C1 segment of cervical spinal cord (tissue), 14 donors: ENCODE data around the gene ACAP3.
A peak's percentile ranks its signal among the peaks of the same experiment; 100 is the strongest.
"Not testable (repeated sequence)": the region's sequence is repeated elsewhere in the genome, so short reads cannot be mapped to it uniquely, and the experiment has no call there.

Experiments
- DNase-seq, 14 donors: peaks; one replicate each; lab custom pipeline; 2025; lab: John Stamatoyannopoulos, UW

ACAP3 gene

DNA sequence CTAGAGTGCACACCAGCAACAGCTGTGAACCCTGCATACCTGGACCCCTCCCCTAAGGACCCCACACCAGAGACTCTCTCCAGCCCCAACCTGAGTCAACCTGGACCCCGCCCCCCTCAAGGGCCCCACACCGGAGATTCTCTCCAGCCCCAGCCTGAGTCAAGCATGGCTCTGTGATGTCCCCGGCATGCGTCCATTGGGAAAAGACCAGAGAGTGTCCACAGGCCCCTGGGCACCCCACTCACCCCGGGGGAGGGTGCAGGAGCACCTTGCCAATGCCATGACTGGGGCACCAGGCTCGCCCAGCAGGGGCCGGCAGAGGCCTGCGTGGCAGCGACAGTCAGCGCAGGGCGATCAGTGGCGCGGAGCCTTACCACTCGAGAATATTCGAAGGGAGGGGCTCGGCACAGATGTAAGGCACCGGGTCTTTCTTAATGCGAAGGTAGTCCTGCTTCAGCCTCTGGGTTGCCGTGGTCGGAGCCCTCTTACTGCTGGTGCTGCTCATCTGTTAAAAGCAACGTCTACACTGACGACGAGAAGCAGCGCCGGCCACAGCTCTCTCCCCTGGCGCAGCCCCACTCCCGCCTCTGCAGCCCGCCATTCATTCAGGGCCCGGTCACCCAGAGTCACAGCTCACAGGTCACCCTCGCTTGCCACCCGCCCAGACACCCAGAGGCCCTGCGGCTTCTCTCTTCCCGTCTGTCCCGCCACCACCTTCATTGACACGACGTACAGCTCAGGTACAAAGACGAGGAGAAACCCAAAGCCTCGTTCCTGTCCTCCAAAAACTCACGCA is 40.0 kb downstream of the ACAP3 start:
- no peak for DNase-seq

DNA sequence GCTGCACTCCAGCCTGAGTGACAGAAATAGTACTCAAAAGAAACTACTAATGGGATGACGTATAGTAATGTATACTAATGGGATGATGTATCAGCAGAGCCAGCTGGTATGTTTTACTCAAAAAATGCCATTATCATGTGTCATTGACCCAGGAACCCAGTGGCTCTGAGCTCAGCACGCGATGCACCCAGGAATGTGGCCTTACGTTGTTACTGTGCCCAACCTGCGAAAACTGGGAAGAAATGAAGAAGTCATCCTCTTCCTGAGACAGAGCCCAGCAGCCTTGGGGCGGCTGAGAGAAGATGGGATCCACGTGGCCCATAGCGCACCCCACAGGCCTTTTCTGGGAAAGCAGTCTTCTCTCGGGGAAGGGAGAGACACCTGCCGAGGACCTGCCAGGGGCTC is 42.9 kb downstream of the ACAP3 start:
- no peak for DNase-seq

GRCh38 chr1:1264026-1264425 is 43.7 kb downstream of the ACAP3 start:
- DNase-seq, result no peak

DNA sequence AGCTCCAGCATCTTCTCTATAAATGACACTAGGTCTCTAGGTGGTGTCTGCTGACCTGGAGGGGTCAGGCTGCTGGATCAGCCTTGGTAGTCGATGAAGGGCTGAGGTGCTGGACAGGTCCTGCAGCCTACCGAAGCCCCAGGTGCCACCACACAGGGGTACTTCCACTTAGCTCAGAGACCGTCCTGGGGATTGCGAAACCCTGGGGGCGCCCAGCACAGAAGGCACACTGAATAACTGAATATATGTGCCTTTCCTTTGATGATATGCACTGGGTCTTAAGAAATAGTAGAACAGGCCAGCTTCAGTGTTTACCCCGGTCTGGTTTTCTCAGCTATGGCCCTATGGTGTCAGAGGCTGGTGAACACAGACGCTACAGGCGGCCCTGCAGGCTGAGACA is 45.0 kb downstream of the ACAP3 start:
- no peak for DNase-seq

DNA sequence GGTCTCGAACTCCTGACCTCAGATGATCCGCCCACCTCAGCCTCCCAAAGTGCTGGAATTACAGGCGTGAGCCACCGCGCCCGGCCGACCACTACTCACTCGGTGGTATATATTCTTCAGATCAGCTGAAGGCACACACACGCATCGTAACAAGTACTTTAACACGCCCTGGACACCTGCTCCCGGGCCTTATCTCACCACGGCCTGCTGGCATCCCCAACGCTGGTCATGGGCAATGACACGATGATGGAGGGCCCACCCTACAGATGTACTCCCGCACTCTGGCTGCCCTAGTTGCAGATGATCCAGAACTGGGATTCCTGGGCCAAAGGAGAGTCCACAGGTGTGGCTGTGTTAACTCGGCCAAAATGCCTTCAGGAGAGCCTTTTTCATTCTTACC is 45.7 kb downstream of the ACAP3 start:
- DNase-seq, result no peak

GRCh38 chr1:1260843-1261560 is 46.7 kb downstream of the ACAP3 start:
- no peak for DNase-seq

- DNase-seq, result peak in 3 of 14 donors; percentile 9 to 20 (median 16)
Measured at GRCh38 chr1:1259951-1260600, 47.7 kb downstream of the ACAP3 start.

GRCh38 chr1:1259540-1259939 is 48.2 kb downstream of the ACAP3 start:
- no peak for DNase-seq

- no peak for DNase-seq
Measured at GRCh38 chr1:1259119-1259488, 48.6 kb downstream of the ACAP3 start.

DNA sequence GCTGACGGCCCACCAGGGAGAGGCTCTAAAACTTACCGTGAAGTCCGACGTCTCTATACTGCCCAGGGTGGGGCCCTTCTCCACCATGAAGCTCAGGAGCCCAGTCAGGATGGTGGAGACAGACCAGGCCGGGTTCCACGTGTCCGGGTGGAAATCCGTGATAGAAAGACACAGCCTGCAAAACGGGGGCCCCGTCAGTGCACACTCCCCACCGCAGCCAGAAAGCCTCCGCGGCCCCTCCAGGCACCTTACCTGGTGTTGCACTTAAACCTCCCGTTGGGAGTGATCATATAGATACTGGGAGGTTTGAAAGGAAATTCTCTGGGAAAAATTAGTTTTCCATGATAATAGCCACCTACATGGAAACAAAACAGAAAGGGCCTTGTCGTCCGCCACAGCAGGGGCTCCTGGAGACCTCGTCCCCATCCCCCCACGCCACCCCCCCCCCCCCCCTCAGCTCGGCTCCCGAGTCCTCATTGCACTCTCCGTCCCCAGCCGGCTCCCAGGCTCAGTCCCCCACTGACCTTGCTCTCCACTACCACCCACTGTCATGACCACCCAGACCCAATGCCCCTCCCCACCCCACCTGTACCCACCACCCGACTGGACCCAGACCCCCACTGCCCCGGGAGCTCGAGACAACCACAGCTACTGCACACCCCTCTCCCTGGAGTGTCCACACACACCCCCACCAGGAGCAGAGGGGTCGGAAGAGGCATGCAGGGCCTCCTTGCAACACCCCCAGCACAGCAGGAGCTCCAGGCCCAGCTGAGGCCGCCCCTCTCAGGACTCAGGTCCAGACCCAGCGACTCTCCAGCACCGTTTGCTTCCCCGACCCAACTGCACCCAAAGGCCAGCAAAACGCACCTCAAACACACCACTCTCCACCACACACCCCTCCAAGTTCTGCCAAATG is 50.5 kb downstream of the ACAP3 start:
- DNase-seq, result no peak

DNA sequence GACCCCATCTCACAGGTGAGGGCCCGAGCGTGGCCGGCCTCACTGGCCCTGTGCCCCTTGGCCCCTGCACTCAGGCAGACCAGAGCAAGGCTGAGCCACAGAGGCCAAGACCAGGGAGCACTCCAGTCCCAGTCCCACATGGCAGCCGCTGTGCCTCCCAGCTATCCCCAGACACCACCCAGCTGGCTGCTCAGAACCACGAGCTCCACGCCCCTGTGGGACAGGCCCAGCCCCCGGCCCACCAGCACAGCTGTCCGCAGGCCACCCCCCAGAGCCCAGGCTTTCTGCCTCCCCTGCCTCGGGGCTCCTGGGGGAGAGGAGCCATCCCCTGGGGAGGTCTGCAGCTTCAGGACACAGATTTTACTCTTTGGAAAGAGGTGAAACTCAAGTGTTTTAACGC is 52.1 kb downstream of the ACAP3 start:
- DNase-seq, result no peak

DNA sequence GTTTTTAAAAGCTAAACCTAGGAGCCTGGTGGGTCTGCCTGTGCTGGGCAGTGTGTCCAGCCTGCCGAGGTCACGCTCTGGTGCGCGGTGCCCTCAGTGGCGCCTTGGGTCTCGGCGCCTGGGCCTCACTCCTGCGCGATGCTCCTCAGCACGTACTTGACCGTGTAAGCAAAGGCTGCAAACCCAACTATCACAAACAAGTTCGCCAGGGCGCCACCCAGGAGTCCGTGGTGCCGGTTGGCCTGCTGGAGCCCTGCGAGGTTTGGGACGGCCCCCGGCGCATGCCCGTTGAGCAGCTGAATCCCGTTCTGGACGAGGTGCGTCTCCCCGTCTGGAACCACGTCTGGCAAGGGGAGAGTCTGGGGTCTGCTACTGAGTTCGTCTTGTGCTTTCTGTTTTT is 52.7 kb downstream of the ACAP3 start:
- DNase-seq, result no peak

DNA sequence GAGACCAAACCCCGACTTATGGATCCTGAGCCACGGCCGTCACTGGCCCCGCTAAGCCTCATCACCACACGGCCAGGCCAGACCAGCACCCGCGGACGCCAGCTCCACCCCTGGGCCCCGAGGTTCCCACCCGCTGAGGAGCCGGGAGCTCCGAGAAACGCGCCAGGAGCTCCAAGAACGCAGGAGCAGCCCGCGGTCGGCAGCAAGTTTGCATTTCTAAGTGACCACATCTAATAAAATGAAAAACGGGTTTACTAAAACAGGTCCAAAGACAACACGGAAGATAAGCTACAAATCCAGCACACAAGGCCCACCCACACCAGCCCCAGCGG is 53.1 kb downstream of the ACAP3 start:
- DNase-seq, result no peak

GRCh38 chr1:1253972-1254666 is 53.6 kb downstream of the ACAP3 start:
- no peak for DNase-seq

- DNase-seq, result no peak
Measured at GRCh38 chr1:1253314-1253713, 54.4 kb downstream of the ACAP3 start.

DNA sequence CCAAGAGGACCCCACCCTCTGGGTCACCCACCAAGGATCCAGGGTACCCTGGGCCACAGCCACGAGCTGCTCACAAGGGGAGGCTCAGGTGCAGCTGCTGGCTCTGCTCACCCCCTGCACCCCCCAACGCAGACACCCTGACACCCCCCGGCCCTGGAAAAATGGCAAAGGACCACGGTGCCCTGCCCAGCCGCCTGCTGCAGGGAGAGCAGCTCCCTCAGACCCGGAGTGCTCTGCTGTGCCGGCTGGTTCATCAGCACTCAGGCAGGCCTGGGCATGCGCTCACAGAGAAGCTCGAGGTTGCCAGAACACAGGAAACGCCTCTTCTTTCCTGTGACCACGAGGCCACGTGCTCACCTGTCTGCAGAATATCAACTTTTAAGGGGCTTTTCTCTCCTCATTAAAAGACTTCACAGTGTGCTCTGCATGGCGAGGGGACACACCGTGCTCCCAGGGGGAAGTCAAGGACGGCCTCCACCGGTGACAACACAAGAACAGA is 56.9 kb downstream of the ACAP3 start:
- no peak for DNase-seq

GRCh38 chr1:1248009-1248913 is 59.5 kb downstream of the ACAP3 start:
- not testable (repeated sequence) for DNase-seq

DNA sequence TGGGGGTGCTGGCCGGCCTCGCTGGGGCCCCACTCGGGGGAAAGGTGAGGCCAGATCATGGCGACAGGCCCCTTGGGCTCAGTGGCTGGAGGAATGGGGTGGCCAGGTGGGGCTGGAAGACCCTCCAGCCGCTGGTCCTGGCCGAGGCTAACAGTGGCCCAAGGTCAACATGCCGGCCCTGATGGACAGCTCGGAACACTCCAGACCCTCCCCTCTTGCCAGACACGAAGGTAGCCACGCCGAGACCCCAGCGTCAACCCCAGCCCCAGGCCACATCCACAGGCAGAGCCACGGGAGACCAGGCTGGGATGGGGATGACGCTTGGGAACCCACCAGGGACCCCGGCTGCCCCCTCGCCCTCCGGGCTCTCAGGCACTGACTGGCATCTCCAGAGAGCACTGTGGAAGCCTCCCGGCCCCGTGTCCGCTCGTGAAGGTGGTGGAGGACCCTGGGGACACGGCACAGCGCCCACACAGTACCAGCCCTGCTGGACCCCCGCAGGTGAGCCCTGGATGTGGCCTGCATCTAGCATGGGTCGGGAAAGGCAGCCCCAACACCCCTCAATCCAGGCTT is 60.3 kb downstream of the ACAP3 start:
- no peak for DNase-seq

GRCh38 chr1:1246577-1247340 is 61.0 kb downstream of the ACAP3 start, which contains the start of gene C1QTNF12:
Gene C1QTNF12, minus strand, starts transcription at chr1:1246722. Its CDS starts 32 bp downstream, at chr1:1246690.
- DNase-seq, result no peak
